ENCODE measurements around the gene CUZD1. TPM values are rescaled to one million over a fixed set of nuclear protein-coding genes. Genes with fewer than 3 reads are reported as not detected.

The CUZD1 gene
- total RNA-seq, 2 experiments from 2014 or later: 1.6 to 1.7 TPM

DNA sequence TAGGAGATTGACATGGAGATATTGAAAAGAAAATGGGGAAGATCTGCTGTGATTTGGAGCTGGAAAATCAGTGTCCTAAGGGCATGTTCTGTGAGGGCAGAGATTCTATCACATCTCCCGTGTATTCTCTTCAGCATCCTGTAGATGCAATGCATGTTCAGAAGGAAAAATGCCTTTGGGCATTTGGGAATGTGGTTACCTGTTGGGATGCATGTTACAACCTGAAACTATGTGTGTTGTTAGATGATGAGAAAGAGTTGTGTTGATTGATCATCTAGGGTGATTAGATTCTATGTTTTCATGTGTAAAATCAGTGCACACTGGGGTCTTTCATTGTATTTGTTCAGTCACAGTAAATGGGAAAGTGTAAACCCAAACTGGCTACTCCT is 14.7 kb downstream of the CUZD1 start:
- intact Hi-C loops (cut with DNase I, micrococcal nuclease): no loop called here
- ATAC-seq (no peak), DNase-seq (no peak)
- no peak overlapping the region for H3K4me3 Mint-ChIP-seq
- no peaks in the 10 kb centered on the region for H3K4me1 Mint-ChIP-seq
- H3K27ac Mint-ChIP-seq: no peak overlapping the region
- ChIA-PET CTCF (no interaction called here), POLR2A (no interaction called here)
- H3K36me3 Mint-ChIP-seq (ENCODE audit: low read depth): peaks cover 25% of the 10 kb centered on the region
- no peaks in the 10 kb centered on the region for H3K27me3 Mint-ChIP-seq
- no peaks in the 10 kb centered on the region for H3K9me3 Mint-ChIP-seq (ENCODE audit: low read depth)

- Mint-ChIP-seq H3K36me3 (ENCODE audit: low read depth) (peaks cover 23% of the 10 kb centered on the region), H3K27me3 (no peaks in the 10 kb centered on the region), H3K4me1 (no peaks in the 10 kb centered on the region), H3K9me3 (ENCODE audit: low read depth) (no peaks in the 10 kb centered on the region), H3K4me3 (no peak overlapping the region), H3K27ac (no peak overlapping the region)
- intact Hi-C loops (cut with DNase I, micrococcal nuclease): no loop called here
- POLR2A ChIA-PET: no interaction called here
- no peak for ATAC-seq
- CTCF ChIA-PET: interaction anchor here (0.5 kb wide), 1 partner anchor 544 kb away, joined by 7 read pairs; no protein-coding TSS in a partner anchor
- no peak for DNase-seq
Measured at GRCh38 chr10:122830273-122830964, 15.2 kb downstream of the CUZD1 start.

DNA sequence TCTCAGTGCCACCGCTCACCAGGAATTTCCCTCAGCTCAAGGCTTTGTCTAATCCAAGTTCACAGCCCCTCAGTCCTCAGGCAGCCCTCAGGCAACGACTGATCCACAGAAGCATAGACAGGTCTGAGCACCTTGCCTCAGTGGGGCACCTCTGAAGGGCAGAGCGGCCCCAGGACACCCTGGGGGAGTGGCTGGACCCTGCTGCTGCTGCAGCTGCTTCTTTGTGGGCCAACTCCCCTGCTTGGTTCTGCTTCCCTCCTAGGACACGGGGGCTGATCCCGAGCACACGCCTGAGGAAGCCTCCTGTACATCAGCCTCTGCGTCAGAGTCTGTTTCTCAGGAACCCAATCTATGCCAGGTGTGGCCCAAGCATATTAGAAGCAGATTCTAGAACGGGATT is 16.2 kb downstream of the CUZD1 start:
- Mint-ChIP-seq H3K4me3 (no peak overlapping the region), H3K27me3 (peaks cover 4% of the 10 kb centered on the region), H3K4me1 (no peaks in the 10 kb centered on the region), H3K27ac (no peak overlapping the region), H3K9me3 (ENCODE audit: low read depth) (no peaks in the 10 kb centered on the region), H3K36me3 (ENCODE audit: low read depth) (peaks cover 21% of the 10 kb centered on the region)
- ChIA-PET POLR2A (no interaction called here), CTCF (interaction anchor here (0.5 to 0.6 kb wide), 3 partner anchors 197 to 1237 kb away, joined by 3 to 7 read pairs (median 4); no protein-coding TSS in a partner anchor)
- DNase-seq (no peak), ATAC-seq (no peak)
- intact Hi-C loops (cut with DNase I, micrococcal nuclease): no loop called here

GRCh38 chr10:122828716-122829255 is 16.9 kb downstream of the CUZD1 start:
- CTCF ChIA-PET: no interaction called here
- no peak overlapping the region for H3K4me3 Mint-ChIP-seq
- DNase-seq (no peak), ATAC-seq (no peak)
- H3K27ac Mint-ChIP-seq: no peak overlapping the region
- no peaks in the 10 kb centered on the region for H3K9me3 Mint-ChIP-seq (ENCODE audit: low read depth)
- intact Hi-C loops (cut with DNase I, micrococcal nuclease): no loop called here
- POLR2A ChIA-PET: no interaction called here
- no peaks in the 10 kb centered on the region for H3K4me1 Mint-ChIP-seq
- peaks cover 18% of the 10 kb centered on the region for H3K36me3 Mint-ChIP-seq (ENCODE audit: low read depth)
- peaks cover 4% of the 10 kb centered on the region for H3K27me3 Mint-ChIP-seq

GRCh38 chr10:122827302-122827701 is 18.4 kb downstream of the CUZD1 start:
- CTCF ChIA-PET: interaction anchor here (0.6 kb wide), 2 partner anchors 40 to 968 kb away, joined by 3 read pairs; no protein-coding TSS in a partner anchor
- no peak overlapping the region for H3K4me3 Mint-ChIP-seq
- no peaks in the 10 kb centered on the region for H3K9me3 Mint-ChIP-seq (ENCODE audit: low read depth)
- intact Hi-C loops (cut with DNase I, micrococcal nuclease): no loop called here
- POLR2A ChIA-PET: no interaction called here
- ATAC-seq: no peak
- H3K27me3 Mint-ChIP-seq: peaks cover 8% of the 10 kb centered on the region
- H3K4me1 Mint-ChIP-seq: no peaks in the 10 kb centered on the region
- DNase-seq: no peak
- H3K36me3 Mint-ChIP-seq (ENCODE audit: low read depth): peaks cover 15% of the 10 kb centered on the region
- no peak overlapping the region for H3K27ac Mint-ChIP-seq

GRCh38 chr10:122822973-122823690 is 22.5 kb downstream of the CUZD1 start:
- no peak overlapping the region for H3K27ac Mint-ChIP-seq
- no peaks in the 10 kb centered on the region for H3K4me1 Mint-ChIP-seq
- H3K36me3 Mint-ChIP-seq (ENCODE audit: low read depth): no peaks in the 10 kb centered on the region
- ATAC-seq (no peak), DNase-seq (no peak)
- no peak overlapping the region for H3K4me3 Mint-ChIP-seq
- intact Hi-C loops (cut with DNase I, micrococcal nuclease): no loop called here
- H3K9me3 Mint-ChIP-seq (ENCODE audit: low read depth): no peaks in the 10 kb centered on the region
- CTCF ChIA-PET: no interaction called here
- POLR2A ChIA-PET: no interaction called here
- H3K27me3 Mint-ChIP-seq: peaks cover 34% of the 10 kb centered on the region

DNA sequence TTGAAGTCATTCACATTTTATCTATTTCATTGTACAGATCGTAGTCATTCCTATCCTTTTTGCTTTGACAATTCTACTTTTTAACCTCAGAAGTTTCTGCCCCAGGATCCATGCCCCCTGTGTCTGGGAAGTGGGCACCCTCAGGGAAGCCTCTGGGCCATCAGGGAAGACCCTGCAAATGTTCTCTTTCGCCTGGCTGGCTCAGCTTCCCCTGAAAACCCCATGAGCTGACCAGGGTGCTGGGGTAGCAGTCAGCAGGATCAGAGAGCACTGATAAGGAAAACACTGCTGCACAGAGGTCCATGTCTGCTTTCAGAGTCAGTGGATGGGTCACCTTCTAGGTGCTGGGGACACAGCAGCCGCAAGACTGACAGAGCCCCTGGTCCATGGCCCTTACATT is 23.8 kb downstream of the CUZD1 start:
- no peak overlapping the region for H3K27ac Mint-ChIP-seq
- intact Hi-C loops (cut with DNase I, micrococcal nuclease): no loop called here
- ChIA-PET CTCF (no interaction called here), POLR2A (no interaction called here)
- no peak for ATAC-seq
- no peaks in the 10 kb centered on the region for H3K36me3 Mint-ChIP-seq (ENCODE audit: low read depth)
- H3K4me1 Mint-ChIP-seq: no peaks in the 10 kb centered on the region
- H3K4me3 Mint-ChIP-seq: no peak overlapping the region
- no peak for DNase-seq
- H3K27me3 Mint-ChIP-seq: peaks cover 44% of the 10 kb centered on the region
- no peaks in the 10 kb centered on the region for H3K9me3 Mint-ChIP-seq (ENCODE audit: low read depth)

GRCh38 chr10:122815458-122815857 is 30.2 kb downstream of the CUZD1 start:
- no peaks in the 10 kb centered on the region for H3K4me1 Mint-ChIP-seq
- POLR2A ChIA-PET: no interaction called here

GRCh38 chr10:122814493-122814892 is 31.2 kb downstream of the CUZD1 start:
- H3K9me3 Mint-ChIP-seq (ENCODE audit: low read depth): no peaks in the 10 kb centered on the region
- no peak overlapping the region for H3K4me3 Mint-ChIP-seq
- ChIA-PET POLR2A (no interaction called here), CTCF (no interaction called here)
- ATAC-seq: no peak
- no peak for DNase-seq
- H3K36me3 Mint-ChIP-seq (ENCODE audit: low read depth): no peaks in the 10 kb centered on the region
- intact Hi-C loops (cut with DNase I, micrococcal nuclease): no loop called here
- H3K27ac Mint-ChIP-seq: no peak overlapping the region
- H3K27me3 Mint-ChIP-seq: peaks cover 26% of the 10 kb centered on the region
- H3K4me1 Mint-ChIP-seq: no peaks in the 10 kb centered on the region

More at GRCh38 chr10:122815458-122815857, 30.2 kb downstream of the CUZD1 start:
- H3K36me3 Mint-ChIP-seq (ENCODE audit: low read depth): no peaks in the 10 kb centered on the region
- intact Hi-C loops (cut with DNase I, micrococcal nuclease): no loop called here
- DNase-seq (no peak), ATAC-seq (no peak)
- no peaks in the 10 kb centered on the region for H3K9me3 Mint-ChIP-seq (ENCODE audit: low read depth)
- peaks cover 29% of the 10 kb centered on the region for H3K27me3 Mint-ChIP-seq
- no peak overlapping the region for H3K27ac Mint-ChIP-seq
- no peak overlapping the region for H3K4me3 Mint-ChIP-seq
- CTCF ChIA-PET: no interaction called here

GRCh38 chr10:122812751-122813150 is 32.9 kb downstream of the CUZD1 start:
- intact Hi-C loops (cut with DNase I, micrococcal nuclease): no loop called here
- no peaks in the 10 kb centered on the region for H3K4me1 Mint-ChIP-seq
- no peaks in the 10 kb centered on the region for H3K36me3 Mint-ChIP-seq (ENCODE audit: low read depth)
- POLR2A ChIA-PET: no interaction called here
- no peak overlapping the region for H3K27ac Mint-ChIP-seq
- H3K9me3 Mint-ChIP-seq (ENCODE audit: low read depth): no peaks in the 10 kb centered on the region
- CTCF ChIA-PET: no interaction called here
- H3K4me3 Mint-ChIP-seq: no peak overlapping the region
- no peak for ATAC-seq
- DNase-seq: no peak
- peaks cover 15% of the 10 kb centered on the region for H3K27me3 Mint-ChIP-seq

DNA sequence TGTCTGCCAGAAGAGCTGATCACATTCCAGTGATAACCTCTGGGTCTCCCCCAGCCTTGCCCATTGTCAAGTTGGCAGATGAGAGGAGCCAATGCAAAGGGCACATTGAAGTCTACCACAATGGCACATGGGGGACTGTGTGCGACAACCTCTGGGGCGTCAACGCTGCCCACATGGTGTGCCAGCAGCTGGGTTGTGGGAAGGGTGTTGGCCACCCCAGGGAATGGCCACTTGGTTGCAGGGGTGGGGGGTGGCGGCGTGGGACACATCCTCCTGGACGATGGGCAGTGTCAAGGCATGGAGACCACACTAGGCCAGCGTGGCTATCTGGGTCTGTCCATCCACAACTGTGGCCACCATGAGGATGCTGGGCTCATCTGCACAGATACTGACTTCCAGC is 43.4 kb downstream of the CUZD1 start:
- DNase-seq (no peak), ATAC-seq (no peak)
- Mint-ChIP-seq H3K27me3 (peaks cover 6% of the 10 kb centered on the region), H3K27ac (no peak overlapping the region), H3K4me1 (no peaks in the 10 kb centered on the region), H3K4me3 (no peak overlapping the region), H3K36me3 (ENCODE audit: low read depth) (no peaks in the 10 kb centered on the region), H3K9me3 (ENCODE audit: low read depth) (no peaks in the 10 kb centered on the region)
- POLR2A ChIA-PET: interaction anchor here (0.7 kb wide), 1 partner anchor 184 kb away, joined by 3 read pairs; no protein-coding TSS in a partner anchor
- intact Hi-C loops (cut with DNase I, micrococcal nuclease): no loop called here
- CTCF ChIA-PET: no interaction called here

- ChIA-PET POLR2A (no interaction called here), CTCF (no interaction called here)
- Mint-ChIP-seq H3K27me3 (peaks cover 12% of the 10 kb centered on the region), H3K4me3 (no peak overlapping the region), H3K27ac (no peak overlapping the region), H3K4me1 (no peaks in the 10 kb centered on the region), H3K36me3 (ENCODE audit: low read depth) (no peaks in the 10 kb centered on the region), H3K9me3 (ENCODE audit: low read depth) (no peaks in the 10 kb centered on the region)
- intact Hi-C loops (cut with DNase I, micrococcal nuclease): no loop called here
- DNase-seq (no peak), ATAC-seq (no peak)
Measured at GRCh38 chr10:122798704-122799231, 46.9 kb downstream of the CUZD1 start.

Data from activated CD4-positive, alpha-beta T cell treated with anti-CD3 and anti-CD28 coated beads for 36 hours (primary cell).